ENCODE data around the gene B4GALT5.

B4GALT5 gene

GRCh38 chr20:49697071-49697470 is 16.6 kb downstream of the B4GALT5 start:
- no peak for DNase-seq (ENCODE audit: low read depth, low spot score)

GRCh38 chr20:49696594-49696993 is 17.1 kb downstream of the B4GALT5 start:
- ChIA-PET POLR2A (interaction anchor here (0.5 to 0.6 kb wide), 2 partner anchors 9 to 18 kb away, joined by 3 to 4 read pairs; no protein-coding TSS in a partner anchor), CTCF (interaction anchor here (1.3 to 1.7 kb wide), 2 partner anchors 11 to 149 kb away, joined by 4 to 5 read pairs; no protein-coding TSS in a partner anchor)
- no peak for TF ChIP-seq CTCF (IDR thresholded peaks at IDR 0.05; ENCODE audit: insufficient read depth, low read length, missing control alignments)
- no peak overlapping the region for H3K4me3 ChIP-seq (ENCODE audit: low read depth, low read length)
- no peak for DNase-seq (ENCODE audit: low read depth, low spot score)

More at GRCh38 chr20:49697071-49697470, 16.6 kb downstream of the B4GALT5 start:
- POLR2A ChIA-PET = interaction anchor here (0.5 to 0.6 kb wide), 2 partner anchors 10 to 18 kb away, joined by 3 to 4 read pairs; no protein-coding TSS in a partner anchor
- H3K4me3 ChIP-seq (ENCODE audit: low read depth, low read length) = no peak overlapping the region
- CTCF ChIA-PET = interaction anchor here (0.9 to 1.7 kb wide), 4 partner anchors 9 to 148 kb away, joined by 3 to 5 read pairs (median 4); no protein-coding TSS in a partner anchor
- no peak for TF ChIP-seq CTCF (IDR thresholded peaks at IDR 0.05; ENCODE audit: insufficient read depth, low read length, missing control alignments)

- no peak for TF ChIP-seq CTCF (IDR thresholded peaks at IDR 0.05; ENCODE audit: insufficient read depth, low read length, missing control alignments)
- no peak overlapping the region for H3K4me3 ChIP-seq (ENCODE audit: low read depth, low read length)
- POLR2A ChIA-PET = no interaction called here
- DNase-seq (ENCODE audit: low read depth, low spot score) = no peak
- CTCF ChIA-PET = interaction anchor here (1.7 to 2.3 kb wide), 2 partner anchors 10 to 13 kb away, joined by 5 to 6 read pairs; no protein-coding TSS in a partner anchor
These were observed 17.8 kb downstream of the B4GALT5 start for GRCh38 chr20:49695830-49696229.

DNA sequence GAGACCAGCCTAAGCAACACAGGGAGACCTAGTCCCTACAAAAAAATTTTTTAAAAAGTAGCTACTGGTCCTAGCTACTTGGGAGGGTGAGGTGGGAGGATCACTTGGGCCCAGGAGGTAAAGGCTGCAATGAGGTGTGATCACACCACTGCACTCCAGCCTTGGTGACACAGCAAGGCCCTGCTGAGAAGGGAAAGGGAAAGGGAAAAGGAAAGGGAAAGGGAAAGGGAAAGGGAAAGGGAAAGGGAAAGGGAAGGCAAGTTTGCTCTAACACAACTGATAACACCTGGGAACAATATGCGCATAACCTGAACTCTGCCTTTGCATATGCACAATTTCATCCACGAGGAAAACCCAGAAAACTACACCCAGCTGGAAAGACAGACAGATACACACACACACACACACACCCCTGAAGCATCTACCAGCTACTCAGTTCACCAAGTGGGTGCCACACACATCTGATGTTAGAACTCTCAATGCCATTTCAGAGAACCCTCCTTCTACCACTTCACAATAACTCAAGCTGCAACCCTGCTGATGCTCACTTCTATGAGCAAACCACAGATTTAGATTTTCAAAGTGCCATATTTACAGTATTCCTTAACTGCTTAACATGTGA is 19.1 kb downstream of the B4GALT5 start:
- ChIA-PET CTCF (interaction anchor here (2.3 kb wide), 1 partner anchor 11 kb away, joined by 6 read pairs; no protein-coding TSS in a partner anchor), POLR2A (no interaction called here)
- TF ChIP-seq CTCF (IDR thresholded peaks at IDR 0.05; ENCODE audit: insufficient read depth, low read length, missing control alignments) = no peak
- no peak overlapping the region for H3K4me3 ChIP-seq (ENCODE audit: low read depth, low read length)
- DNase-seq (ENCODE audit: low read depth, low spot score) = no peak

DNA sequence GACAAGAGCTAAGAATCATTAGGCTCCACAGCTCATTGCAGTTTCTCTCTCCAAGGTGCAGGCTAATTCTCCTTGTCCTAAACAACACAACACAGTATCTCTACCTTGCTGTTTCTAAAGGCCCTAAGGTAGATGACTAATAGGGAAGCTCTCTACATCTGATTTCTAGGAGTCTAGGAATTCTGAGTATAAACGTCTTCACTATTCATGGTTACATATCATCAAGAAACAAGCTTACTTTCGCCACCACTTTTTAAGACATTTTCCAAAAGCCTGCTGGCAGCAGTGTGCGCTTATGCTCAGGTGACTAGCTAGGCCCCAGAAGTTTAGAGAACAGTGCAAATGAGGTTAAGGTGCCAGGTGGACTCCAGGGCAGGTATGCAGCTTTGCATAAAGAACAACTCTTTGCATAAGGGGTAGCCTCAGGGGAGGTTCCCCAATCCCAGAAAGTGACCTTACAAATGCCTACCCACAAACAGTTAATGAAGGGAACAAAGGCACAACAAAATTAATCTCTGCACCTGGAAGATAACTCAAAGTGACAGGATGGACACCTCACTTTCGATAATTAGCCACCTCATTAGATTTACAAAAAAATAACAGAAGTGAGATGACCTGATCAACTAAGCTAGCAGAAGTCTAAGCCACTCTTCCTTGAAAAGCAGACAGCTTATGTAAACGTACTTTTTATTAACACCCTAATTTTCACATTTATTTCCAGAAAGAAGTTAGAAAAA is 20.1 kb downstream of the B4GALT5 start:
- ChIA-PET CTCF (interaction anchor here (0.8 to 2.3 kb wide), 4 partner anchors 8 to 197 kb away, joined by 3 to 6 read pairs (median 4); no protein-coding TSS in a partner anchor), POLR2A (no interaction called here)
- TF ChIP-seq CTCF (IDR thresholded peaks at IDR 0.05; ENCODE audit: insufficient read depth, low read length, missing control alignments) = no peak
- DNase-seq (ENCODE audit: low read depth, low spot score) = no peak
- H3K4me3 ChIP-seq (ENCODE audit: low read depth, low read length) = no peak overlapping the region

DNA sequence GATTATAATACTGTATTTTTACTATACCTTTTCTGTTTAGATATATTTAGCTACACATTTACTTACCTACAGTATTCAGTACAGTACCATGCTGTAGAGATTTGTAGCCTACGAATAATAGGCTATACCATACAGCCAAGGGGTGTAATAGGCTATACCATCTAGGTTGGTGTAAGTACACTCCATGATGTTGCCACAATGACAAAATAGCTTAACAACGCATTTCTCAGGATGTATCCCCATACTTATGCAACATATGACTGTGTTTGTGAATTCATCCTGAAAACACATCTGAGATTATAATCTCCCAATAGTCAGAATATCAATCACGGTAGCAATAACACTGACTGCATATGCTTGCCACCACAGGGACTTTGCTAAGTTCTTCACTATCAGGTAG is 20.7 kb downstream of the B4GALT5 start:
- ChIA-PET CTCF (interaction anchor here (1.4 to 1.5 kb wide), 2 partner anchors 9 to 198 kb away, joined by 4 to 5 read pairs; no protein-coding TSS in a partner anchor), POLR2A (no interaction called here)
- DNase-seq (ENCODE audit: low read depth, low spot score) = no peak
- H3K4me3 ChIP-seq (ENCODE audit: low read depth, low read length) = no peak overlapping the region
- TF ChIP-seq CTCF (IDR thresholded peaks at IDR 0.05; ENCODE audit: insufficient read depth, low read length, missing control alignments) = no peak
